ENCODE results near the gene PIM1.

- TF ChIP-seq CTCF (IDR thresholded peaks at IDR 0.05 in 4 of 5, conservative IDR thresholded peaks at IDR 0.05 in 1 of 5) (no peak), POLR2A (IDR thresholded peaks at IDR 0.05) (no peak)
Observed at GRCh38 chr6:37139230-37139962, 30.6 kb upstream of the PIM1 start.

Measured in gastrocnemius medialis (tissue), 4 donors.